Brain microvascular endothelial cell (primary cell): ENCODE data around the gene SESN3.

ENCODE experiments used
- DNase-seq: peaks from one replicate; pipeline ENCODE4 v3.0.0-alpha.2; 2020
- H3K27ac ChIP-seq: fragments of 250-450 bp; sonication (Bioruptor Pico); 2 replicates; pipeline ENCODE4 v1.5.1; 2020; ENCODE audit warnings: mild to moderate bottlenecking, moderate library complexity
- H3K27me3 ChIP-seq: fragments of 250-450 bp; sonication (Bioruptor Pico); replicated peaks from 2 replicates; pipeline ENCODE4 v1.5.1; 2020; ENCODE audit warnings: mild to moderate bottlenecking
- H3K36me3 ChIP-seq: fragments of 250-450 bp; sonication (Bioruptor Pico); replicated peaks from 2 replicates; pipeline ENCODE4 v1.5.1; 2020; ENCODE audit warnings: mild to moderate bottlenecking
- H3K4me3 ChIP-seq: 2 replicates; pipeline ENCODE4 v1.5.1; 2011; ENCODE audit warnings: low read depth, mild to moderate bottlenecking, control low read depth, low read length, moderate library complexity
- in situ Hi-C: cut with HindIII; loops from 2 replicates; pipeline ENCODE4 v1.10.0; 2017; ENCODE audit warnings: low sequenced_read_pairs, low pct_ligation_motif_present
- TF ChIP-seq, protein P1 (sequence below): IDR thresholded peaks from 2 replicates; pipeline ENCODE4 v1.5.1; 2011; ENCODE audit warnings: low read depth, mild to moderate bottlenecking, moderate library complexity, low read length, control low read depth, inconsistent platforms; ENCODE audit errors: missing control alignments

Gene SESN3

DNA sequence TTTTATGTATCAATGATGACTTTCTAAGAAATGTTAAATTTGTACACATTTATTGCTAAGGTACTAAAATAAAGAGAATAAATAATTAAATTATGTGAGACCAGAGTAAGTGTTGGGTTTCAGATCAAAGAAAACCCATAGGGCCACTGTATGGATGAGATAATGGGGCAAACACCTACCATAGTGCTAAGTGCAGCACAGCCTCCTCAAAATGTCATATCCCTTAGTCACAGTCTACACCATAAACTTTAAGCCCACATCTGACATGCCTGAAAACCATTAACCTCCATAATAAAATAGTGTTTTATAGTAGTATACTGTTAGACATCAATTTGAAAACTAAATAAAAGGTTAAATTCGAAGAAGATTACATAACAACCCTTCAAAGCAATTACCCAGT is 37.5 kb downstream of the SESN3 start:
- TF ChIP-seq, protein P1, sequence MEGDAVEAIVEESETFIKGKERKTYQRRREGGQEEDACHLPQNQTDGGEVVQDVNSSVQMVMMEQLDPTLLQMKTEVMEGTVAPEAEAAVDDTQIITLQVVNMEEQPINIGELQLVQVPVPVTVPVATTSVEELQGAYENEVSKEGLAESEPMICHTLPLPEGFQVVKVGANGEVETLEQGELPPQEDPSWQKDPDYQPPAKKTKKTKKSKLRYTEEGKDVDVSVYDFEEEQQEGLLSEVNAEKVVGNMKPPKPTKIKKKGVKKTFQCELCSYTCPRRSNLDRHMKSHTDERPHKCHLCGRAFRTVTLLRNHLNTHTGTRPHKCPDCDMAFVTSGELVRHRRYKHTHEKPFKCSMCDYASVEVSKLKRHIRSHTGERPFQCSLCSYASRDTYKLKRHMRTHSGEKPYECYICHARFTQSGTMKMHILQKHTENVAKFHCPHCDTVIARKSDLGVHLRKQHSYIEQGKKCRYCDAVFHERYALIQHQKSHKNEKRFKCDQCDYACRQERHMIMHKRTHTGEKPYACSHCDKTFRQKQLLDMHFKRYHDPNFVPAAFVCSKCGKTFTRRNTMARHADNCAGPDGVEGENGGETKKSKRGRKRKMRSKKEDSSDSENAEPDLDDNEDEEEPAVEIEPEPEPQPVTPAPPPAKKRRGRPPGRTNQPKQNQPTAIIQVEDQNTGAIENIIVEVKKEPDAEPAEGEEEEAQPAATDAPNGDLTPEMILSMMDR: no peak
- Histone ChIP-seq H3K27ac (no peak overlapping the region), H3K4me3 (no peak overlapping the region), H3K27me3 (no peaks in the 10 kb centered on the region), H3K36me3 (no peaks in the 10 kb centered on the region)
- in situ Hi-C loops: no loop called here
- DNase-seq: no peak

GRCh38 chr11:95192717-95193116 is 38.3 kb downstream of the SESN3 start:
- Histone ChIP-seq H3K36me3 (no peaks in the 10 kb centered on the region), H3K27me3 (no peaks in the 10 kb centered on the region), H3K27ac (no peak overlapping the region), H3K4me3 (no peak overlapping the region)
- TF ChIP-seq, protein P1: no peak
- in situ Hi-C loops: no loop called here
- DNase-seq: no peak

DNA sequence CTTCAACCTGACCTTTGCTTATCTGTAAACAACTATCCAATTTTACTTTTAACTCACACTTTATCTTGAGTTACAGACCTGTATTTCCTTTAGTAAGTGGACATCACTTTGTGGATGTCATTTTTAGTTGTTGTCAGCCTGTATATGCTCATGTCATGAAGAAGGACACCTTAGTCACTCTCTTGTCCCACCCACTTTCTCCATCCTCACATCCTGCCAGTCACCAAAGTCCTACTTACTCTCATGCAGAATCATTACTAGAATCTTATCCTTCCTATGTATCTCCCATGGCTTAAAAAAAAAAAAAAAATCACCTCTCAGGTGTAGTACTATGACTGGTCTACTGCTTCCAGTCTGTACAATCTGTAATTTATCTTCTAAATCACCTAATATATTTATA is 43.3 kb downstream of the SESN3 start:
- TF ChIP-seq, protein P1: no peak
- DNase-seq: no peak
- no peak overlapping the region for H3K27ac ChIP-seq

DNA sequence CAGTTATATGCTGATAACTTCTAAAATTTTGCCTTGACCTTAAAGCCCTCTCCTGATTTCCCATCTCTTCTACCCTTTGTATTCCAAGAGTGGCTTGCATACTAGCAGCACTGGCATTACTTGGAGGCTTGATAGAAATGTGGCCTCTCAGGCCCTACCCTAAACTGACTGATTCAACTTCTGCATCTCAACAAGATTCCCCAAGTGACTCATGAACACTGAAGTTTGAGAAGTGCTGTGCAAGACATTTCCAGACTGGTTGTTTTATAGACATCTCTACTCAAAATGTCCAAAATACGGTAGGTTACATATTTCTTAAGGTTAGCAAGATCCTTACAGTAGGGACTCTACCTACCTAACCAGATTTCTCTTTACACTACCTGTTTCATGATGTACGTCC is 48.6 kb downstream of the SESN3 start:
- Histone ChIP-seq H3K4me3 (no peak overlapping the region), H3K36me3 (no peaks in the 10 kb centered on the region), H3K27ac (no peak overlapping the region), H3K27me3 (no peaks in the 10 kb centered on the region)
- TF ChIP-seq, protein P1: no peak
- no peak for DNase-seq
- in situ Hi-C loops: no loop called here

More for the DNA sequence above, 43.3 kb downstream of the SESN3 start:
- no peaks in the 10 kb centered on the region for H3K36me3 ChIP-seq
- in situ Hi-C loops: no loop called here
- no peak overlapping the region for H3K4me3 ChIP-seq
- H3K27me3 ChIP-seq: no peaks in the 10 kb centered on the region

DNA sequence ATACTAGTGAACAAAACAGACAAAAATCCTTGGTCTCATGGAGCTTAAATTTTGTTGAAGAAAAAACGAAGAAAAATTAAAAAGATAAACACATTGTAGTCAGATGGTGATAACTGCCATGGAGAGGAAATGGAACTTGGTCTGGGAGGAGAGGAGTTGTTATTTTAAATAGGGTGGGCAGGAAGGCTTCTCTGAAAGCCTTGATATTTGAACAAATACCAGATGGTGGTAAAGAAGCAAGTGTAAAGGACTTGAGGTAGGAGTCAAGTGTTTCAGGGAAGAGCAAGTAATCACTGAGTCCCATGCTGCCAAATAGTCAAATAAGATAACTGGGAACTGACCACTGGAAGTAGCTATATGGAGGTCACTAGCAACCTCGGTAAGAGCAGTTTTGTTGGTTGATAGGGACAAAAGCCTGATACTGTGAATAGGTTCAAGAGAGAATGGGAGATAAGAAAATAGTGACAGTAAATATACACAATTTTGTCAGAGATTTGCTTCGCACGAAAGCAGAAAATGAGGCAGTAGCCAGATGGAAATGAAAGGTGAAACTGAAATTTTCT is 55.1 kb downstream of the SESN3 start:
- in situ Hi-C loops: no loop called here
- H3K36me3 ChIP-seq: no peaks in the 10 kb centered on the region
- H3K4me3 ChIP-seq: no peak overlapping the region

More for the DNA sequence above, 55.1 kb downstream of the SESN3 start:
- Histone ChIP-seq H3K27me3 (no peaks in the 10 kb centered on the region), H3K27ac (no peak overlapping the region)
- no peak for DNase-seq
- TF ChIP-seq, protein P1: no peak
